Uterus (tissue), 2 donors: ENCODE data around the gene UBR2.

Experiments used
- POLR2A ChIP-seq, 2 donors: fragments of 450-650 bp; IDR thresholded peaks; one replicate each; pipeline ENCODE4 v1.6.1; 2016; ENCODE audit warnings: antibody characterized with exemption in 2 of 2, mild to moderate bottlenecking in 1 of 2, moderate library complexity in 1 of 2
- TF ChIP-seq, protein P1 (sequence below), 4 experiments: fragments of 200-600 bp in 2 of 4; fragments of 450-650 bp in 2 of 4; sonication (generic) in 2 of 4; IDR thresholded peaks; one replicate each; pipeline ENCODE4 v1.5.1; 2016 to 2019; ENCODE audit warnings: antibody characterized with exemption in 4 of 4, mild to moderate bottlenecking in 2 of 4, moderate library complexity in 1 of 4

DNA sequence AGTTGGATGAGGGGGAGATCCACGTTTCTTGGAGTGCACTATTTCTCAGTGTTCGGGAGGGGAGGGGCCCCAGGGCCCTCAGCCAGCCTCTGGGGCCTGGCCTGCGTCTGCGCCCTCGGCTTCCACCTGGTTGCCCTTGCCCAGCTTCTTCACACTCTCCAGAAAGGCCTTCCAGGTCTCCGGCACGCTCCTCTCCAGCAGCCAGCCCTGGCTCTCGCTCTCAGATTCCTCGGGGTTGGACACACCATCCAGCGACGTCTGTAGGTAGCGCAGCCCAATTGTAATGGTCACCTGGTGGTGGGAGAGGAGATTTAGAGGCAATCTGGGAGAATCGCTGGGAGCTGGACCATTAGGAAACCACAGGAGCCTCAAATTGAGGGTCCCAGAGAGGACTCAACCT is 134.4 kb downstream of the UBR2 start:
- TF ChIP-seq, protein P1, sequence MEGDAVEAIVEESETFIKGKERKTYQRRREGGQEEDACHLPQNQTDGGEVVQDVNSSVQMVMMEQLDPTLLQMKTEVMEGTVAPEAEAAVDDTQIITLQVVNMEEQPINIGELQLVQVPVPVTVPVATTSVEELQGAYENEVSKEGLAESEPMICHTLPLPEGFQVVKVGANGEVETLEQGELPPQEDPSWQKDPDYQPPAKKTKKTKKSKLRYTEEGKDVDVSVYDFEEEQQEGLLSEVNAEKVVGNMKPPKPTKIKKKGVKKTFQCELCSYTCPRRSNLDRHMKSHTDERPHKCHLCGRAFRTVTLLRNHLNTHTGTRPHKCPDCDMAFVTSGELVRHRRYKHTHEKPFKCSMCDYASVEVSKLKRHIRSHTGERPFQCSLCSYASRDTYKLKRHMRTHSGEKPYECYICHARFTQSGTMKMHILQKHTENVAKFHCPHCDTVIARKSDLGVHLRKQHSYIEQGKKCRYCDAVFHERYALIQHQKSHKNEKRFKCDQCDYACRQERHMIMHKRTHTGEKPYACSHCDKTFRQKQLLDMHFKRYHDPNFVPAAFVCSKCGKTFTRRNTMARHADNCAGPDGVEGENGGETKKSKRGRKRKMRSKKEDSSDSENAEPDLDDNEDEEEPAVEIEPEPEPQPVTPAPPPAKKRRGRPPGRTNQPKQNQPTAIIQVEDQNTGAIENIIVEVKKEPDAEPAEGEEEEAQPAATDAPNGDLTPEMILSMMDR (IDR thresholded peaks at IDR 0.05), result no peak
- TF ChIP-seq POLR2A (IDR thresholded peaks at IDR 0.05), result no peak
